ENCODE measurements around the gene OPRM1.

Gene OPRM1

DNA sequence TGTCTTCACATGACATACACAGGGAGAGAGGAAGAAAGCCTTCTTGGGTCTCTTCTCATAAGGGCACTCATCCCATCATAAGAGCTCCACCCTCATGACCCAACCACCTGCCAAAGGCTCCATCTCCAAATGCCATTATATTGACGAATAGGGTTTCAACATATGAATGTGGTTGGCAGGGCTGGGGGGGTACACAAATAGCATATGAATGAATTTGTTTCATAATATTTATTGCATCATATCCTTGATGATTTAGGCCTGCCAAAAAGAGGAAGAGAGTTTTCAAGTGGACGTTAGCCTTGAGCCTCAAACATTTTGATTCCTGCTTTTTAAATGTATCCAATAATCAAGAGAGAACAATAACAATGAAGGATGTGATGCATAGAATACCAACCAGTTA is 26.2 kb upstream of the OPRM1 start:
- no peaks in the 10 kb centered on the region for H3K27me3 ChIP-seq (ENCODE audit: low read depth, low read length)
- TF ChIP-seq, protein P1, sequence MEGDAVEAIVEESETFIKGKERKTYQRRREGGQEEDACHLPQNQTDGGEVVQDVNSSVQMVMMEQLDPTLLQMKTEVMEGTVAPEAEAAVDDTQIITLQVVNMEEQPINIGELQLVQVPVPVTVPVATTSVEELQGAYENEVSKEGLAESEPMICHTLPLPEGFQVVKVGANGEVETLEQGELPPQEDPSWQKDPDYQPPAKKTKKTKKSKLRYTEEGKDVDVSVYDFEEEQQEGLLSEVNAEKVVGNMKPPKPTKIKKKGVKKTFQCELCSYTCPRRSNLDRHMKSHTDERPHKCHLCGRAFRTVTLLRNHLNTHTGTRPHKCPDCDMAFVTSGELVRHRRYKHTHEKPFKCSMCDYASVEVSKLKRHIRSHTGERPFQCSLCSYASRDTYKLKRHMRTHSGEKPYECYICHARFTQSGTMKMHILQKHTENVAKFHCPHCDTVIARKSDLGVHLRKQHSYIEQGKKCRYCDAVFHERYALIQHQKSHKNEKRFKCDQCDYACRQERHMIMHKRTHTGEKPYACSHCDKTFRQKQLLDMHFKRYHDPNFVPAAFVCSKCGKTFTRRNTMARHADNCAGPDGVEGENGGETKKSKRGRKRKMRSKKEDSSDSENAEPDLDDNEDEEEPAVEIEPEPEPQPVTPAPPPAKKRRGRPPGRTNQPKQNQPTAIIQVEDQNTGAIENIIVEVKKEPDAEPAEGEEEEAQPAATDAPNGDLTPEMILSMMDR (IDR thresholded peaks at IDR 0.05; ENCODE audit: low read depth, low read length) = no peak
- TF ChIP-seq EZH2phosphoT487 (IDR thresholded peaks at IDR 0.05; ENCODE audit: low read depth) = no peak
- no peak overlapping the region for H3K27ac ChIP-seq (ENCODE audit: low read length)

DNA sequence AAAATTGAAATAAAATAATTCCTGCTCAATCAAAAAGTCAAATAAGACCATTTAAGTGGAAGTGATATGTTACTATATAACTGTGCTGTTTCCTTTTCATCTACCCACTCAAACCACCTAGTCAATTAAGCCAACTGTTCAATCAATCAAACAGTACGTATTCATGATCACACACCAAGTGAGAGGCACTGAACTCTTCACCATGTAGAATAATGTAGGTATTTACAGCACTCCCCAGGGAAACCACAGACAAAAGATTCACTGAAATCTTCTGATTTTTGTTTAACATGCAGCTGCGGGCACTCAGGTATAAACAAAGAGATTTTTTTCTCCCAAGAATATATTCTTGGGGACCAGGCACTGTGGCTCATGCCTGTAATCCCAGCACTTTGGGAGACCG is 21.3 kb upstream of the OPRM1 start:
- Histone ChIP-seq H3K36me3 (replicated peaks; ENCODE audit: low read depth, low read length) (no peaks in the 10 kb centered on the region), H3K4me1 (ENCODE audit: low read length) (no peaks in the 10 kb centered on the region), H3K27ac (ENCODE audit: low read length) (no peak overlapping the region), H3K4me3 (ENCODE audit: low read length) (no peak overlapping the region), H3K27me3 (ENCODE audit: low read depth, low read length) (no peaks in the 10 kb centered on the region), H3K79me2 (ENCODE audit: low read length) (no peaks in the 10 kb centered on the region), H3K9ac (ENCODE audit: low read length) (no peak overlapping the region), H2AFZ (ENCODE audit: low read depth, low read length) (no peak overlapping the region), H3K9me3 (ENCODE audit: insufficient read depth, low read length) (no peaks in the 10 kb centered on the region), H3K4me2 (ENCODE audit: low read length) (no peak overlapping the region), H4K20me1 (ENCODE audit: insufficient read depth, low read length) (no peaks in the 10 kb centered on the region)
- TF ChIP-seq, protein P1 (IDR thresholded peaks at IDR 0.05; ENCODE audit: low read depth, low read length) = no peak
- TF ChIP-seq EZH2phosphoT487 (IDR thresholded peaks at IDR 0.05; ENCODE audit: low read depth) = no peak

More for the DNA sequence above, 26.2 kb upstream of the OPRM1 start:
- no peaks in the 10 kb centered on the region for H3K36me3 ChIP-seq (replicated peaks; ENCODE audit: low read depth, low read length)
- no peaks in the 10 kb centered on the region for H3K4me1 ChIP-seq (ENCODE audit: low read length)
- no peak overlapping the region for H2AFZ ChIP-seq (ENCODE audit: low read depth, low read length)
- H3K9me3 ChIP-seq (ENCODE audit: insufficient read depth, low read length) = no peaks in the 10 kb centered on the region
- no peak overlapping the region for H3K9ac ChIP-seq (ENCODE audit: low read length)
- no peaks in the 10 kb centered on the region for H4K20me1 ChIP-seq (ENCODE audit: insufficient read depth, low read length)
- no peak overlapping the region for H3K4me2 ChIP-seq (ENCODE audit: low read length)
- no peak overlapping the region for H3K4me3 ChIP-seq (ENCODE audit: low read length)
- no peaks in the 10 kb centered on the region for H3K79me2 ChIP-seq (ENCODE audit: low read length)

DNA sequence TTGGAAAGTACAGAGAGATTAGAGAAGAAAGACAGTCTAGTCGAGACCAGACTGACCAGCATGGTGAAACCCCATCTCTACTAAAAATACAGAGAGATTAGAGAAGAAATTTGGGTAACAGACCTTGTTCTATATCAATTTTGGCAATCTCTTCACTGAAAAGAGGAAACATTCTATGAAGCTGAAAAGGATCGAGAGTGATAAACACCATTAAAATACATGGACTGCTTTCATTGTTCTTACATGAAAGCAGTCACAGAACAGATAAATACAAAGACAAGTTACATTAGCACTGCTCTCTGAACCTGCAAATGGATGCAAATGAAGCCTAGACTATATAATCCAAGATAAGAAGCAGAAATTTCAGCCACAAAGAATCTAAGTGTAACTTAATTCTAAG is 8.4 kb upstream of the OPRM1 start:
- H3K9me3 ChIP-seq (ENCODE audit: insufficient read depth, low read length) = no peaks in the 10 kb centered on the region

DNA sequence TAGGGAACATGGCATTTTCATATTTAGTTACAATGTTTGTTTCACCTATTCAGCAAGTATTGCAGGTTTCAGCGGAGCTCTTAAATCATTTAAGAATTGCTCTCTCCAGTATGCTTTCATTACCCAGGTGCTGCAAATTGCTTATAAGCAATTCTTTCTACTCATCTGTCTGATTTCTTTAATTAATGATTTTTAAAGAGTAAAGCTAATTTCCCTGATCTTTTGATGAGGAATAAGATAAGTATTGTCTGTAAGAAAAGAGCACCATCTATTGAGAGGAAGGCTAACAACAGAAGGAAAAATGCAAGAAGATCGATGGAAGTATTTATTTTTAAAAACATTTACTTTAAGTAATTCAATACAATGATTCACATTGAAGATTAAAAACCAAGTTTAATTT is 2.0 kb downstream of the OPRM1 start:
- H3K27me3 ChIP-seq (ENCODE audit: low read depth, low read length) = no peaks in the 10 kb centered on the region

More for the DNA sequence above, 8.4 kb upstream of the OPRM1 start:
- TF ChIP-seq, protein P1 (IDR thresholded peaks at IDR 0.05; ENCODE audit: low read depth, low read length) = no peak
- TF ChIP-seq EZH2phosphoT487 (IDR thresholded peaks at IDR 0.05; ENCODE audit: low read depth) = no peak
- Histone ChIP-seq H3K36me3 (replicated peaks; ENCODE audit: low read depth, low read length) (no peaks in the 10 kb centered on the region), H3K27ac (ENCODE audit: low read length) (no peak overlapping the region), H3K27me3 (ENCODE audit: low read depth, low read length) (no peaks in the 10 kb centered on the region), H2AFZ (ENCODE audit: low read depth, low read length) (no peak overlapping the region), H3K4me1 (ENCODE audit: low read length) (no peaks in the 10 kb centered on the region), H3K79me2 (ENCODE audit: low read length) (no peaks in the 10 kb centered on the region), H3K9ac (ENCODE audit: low read length) (no peak overlapping the region), H4K20me1 (ENCODE audit: insufficient read depth, low read length) (no peaks in the 10 kb centered on the region), H3K4me3 (ENCODE audit: low read length) (no peak overlapping the region), H3K4me2 (ENCODE audit: low read length) (no peak overlapping the region)

More for the DNA sequence above, 2.0 kb downstream of the OPRM1 start:
- no peak overlapping the region for H3K27ac ChIP-seq (ENCODE audit: low read length)
- H3K4me1 ChIP-seq (ENCODE audit: low read length) = no peaks in the 10 kb centered on the region
- no peaks in the 10 kb centered on the region for H4K20me1 ChIP-seq (ENCODE audit: insufficient read depth, low read length)
- no peaks in the 10 kb centered on the region for H3K79me2 ChIP-seq (ENCODE audit: low read length)
- no peak overlapping the region for H3K4me2 ChIP-seq (ENCODE audit: low read length)
- no peak overlapping the region for H3K9ac ChIP-seq (ENCODE audit: low read length)
- H3K9me3 ChIP-seq (ENCODE audit: insufficient read depth, low read length) = no peaks in the 10 kb centered on the region
- TF ChIP-seq EZH2phosphoT487 (IDR thresholded peaks at IDR 0.05; ENCODE audit: low read depth) = no peak
- TF ChIP-seq, protein P1 (IDR thresholded peaks at IDR 0.05; ENCODE audit: low read depth, low read length) = no peak
- no peak overlapping the region for H3K4me3 ChIP-seq (ENCODE audit: low read length)
- no peak overlapping the region for H2AFZ ChIP-seq (ENCODE audit: low read depth, low read length)
- no peaks in the 10 kb centered on the region for H3K36me3 ChIP-seq (replicated peaks; ENCODE audit: low read depth, low read length)

All from OCI-LY3 (cell line).